K562 (cell line): Measurements from ENCODE around the gene TACR1.

Experiments used
- ARID4B ChIP-seq: sonication (generic); formaldehyde crosslinking; IDR thresholded peaks from 2 replicates; pipeline ENCODE4 v1.8.0; 2022; ENCODE audit warnings: mild to moderate bottlenecking, missing genetic modification reagents
- CHD4 ChIP-seq: fragments of 200-600 bp; sonication (generic); IDR thresholded peaks from 3 replicates; pipeline ENCODE4 v1.6.1; 2012; ENCODE audit warnings: low read depth, mild to moderate bottlenecking, mixed read lengths, low read length, inconsistent platforms; ENCODE audit not compliant: insufficient read depth, insufficient replicate concordance, poor library complexity, severe bottlenecking
- EZH2 ChIP-seq: IDR thresholded peaks from 2 replicates; pipeline ENCODE4 v1.6.1; 2012; ENCODE audit warnings: low read depth, mild to moderate bottlenecking, inconsistent platforms, low read length, borderline replicate concordance
- SPI1 ChIP-seq: IDR thresholded peaks from 2 replicates; pipeline ENCODE4 v1.6.1; 2011; ENCODE audit warnings: low read depth, low read length, control low read depth, borderline replicate concordance
- ZBED1 ChIP-seq: IDR thresholded peaks from 2 replicates; pipeline ENCODE4 v1.6.1; 2014
- ZSCAN32 ChIP-seq: fragments of 450-650 bp; formaldehyde crosslinking; IDR thresholded peaks from 2 replicates; pipeline ENCODE4 v1.4.0; 2020; ENCODE audit warnings: mild to moderate bottlenecking, moderate library complexity

GRCh38 chr2:75079575-75079974 lies 119.7 kb downstream of the TACR1 start:
- TF ChIP-seq EZH2 (no peak), SPI1 (no peak), ZSCAN32 (CRISPR knock-in tag) (no peak), CHD4 (no peak), ZBED1 (no peak), ARID4B (no peak)
